ENCODE results near the gene ALDH1A2.

- TF ChIP-seq BHLHE40 (IDR thresholded peaks at IDR 0.05; ENCODE audit: borderline replicate concordance) (no peak), ELF4 (IDR thresholded peaks at IDR 0.05) (no peak), SP1 (IDR thresholded peaks at IDR 0.05) (no peak), FOXM1 (IDR thresholded peaks at IDR 0.05; ENCODE audit: borderline replicate concordance) (no peak), ZNF384 (IDR thresholded peaks at IDR 0.05) (no peak), ARNT (IDR thresholded peaks at IDR 0.05) (no peak), SUZ12 (IDR thresholded peaks at IDR 0.05) (no peak), NFRKB (IDR thresholded peaks at IDR 0.05) (no peak), HDGF (IDR thresholded peaks at IDR 0.05; ENCODE audit: borderline replicate concordance) (no peak), L3MBTL2 (conservative IDR thresholded peaks at IDR 0.05) (no peak), CTBP1 (IDR thresholded peaks at IDR 0.05; ENCODE audit: borderline replicate concordance) (no peak), PKNOX1 (IDR thresholded peaks at IDR 0.05) (no peak), FOXA1 (IDR thresholded peaks at IDR 0.05) (no peak), FOXK2 (IDR thresholded peaks at IDR 0.05) (no peak)
These were observed 115.0 kb downstream of the ALDH1A2 start for GRCh38 chr15:57950381-57950946.
